HG03196 (cell line): ENCODE data around the gene TMEM18.

Experiments
- ATAC-seq: cut with Tn5 transposase; IDR thresholded peaks from one replicate; pipeline ENCODE4 v1.9.1; 2021; ENCODE audit not compliant: unreplicated experiment

Gene TMEM18

DNA sequence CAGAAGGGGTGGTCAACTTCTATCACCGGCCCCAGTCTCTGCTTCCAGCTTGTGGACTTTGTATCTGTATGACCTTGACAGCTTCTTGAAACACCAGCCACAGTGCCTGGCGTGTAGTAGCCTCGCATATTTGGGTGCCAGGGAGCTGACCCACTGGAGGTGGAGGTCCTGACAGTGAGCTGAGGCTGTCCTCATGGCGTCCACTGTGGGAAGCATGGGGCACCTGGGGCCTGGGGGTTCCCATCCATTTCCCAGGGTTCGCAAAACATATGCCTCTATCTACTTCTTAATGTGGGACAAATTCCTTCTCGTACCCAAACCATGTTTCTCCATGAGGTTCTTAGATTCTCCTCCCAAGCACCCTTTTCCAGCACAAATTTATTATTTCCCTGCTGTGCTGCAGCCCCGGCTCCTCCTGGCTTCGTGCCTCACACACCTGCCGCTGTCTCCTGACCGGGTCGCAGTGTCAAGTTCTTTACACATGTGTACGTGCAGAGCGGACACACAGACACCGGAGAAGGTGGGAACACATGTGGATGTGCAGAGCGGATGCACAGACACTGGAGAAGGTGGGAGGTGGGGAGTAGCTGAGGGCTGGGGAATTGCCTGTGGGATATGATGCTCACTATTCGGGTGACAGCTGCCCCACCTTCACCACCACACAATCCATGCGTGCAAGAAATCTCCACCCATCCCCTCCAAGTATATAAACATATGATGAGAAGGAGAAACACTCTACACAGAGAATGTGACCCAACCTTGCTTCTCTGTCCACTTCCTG, 23.4 kb downstream of the TMEM18 start:
- no peak for ATAC-seq

- ATAC-seq = no peak
These were observed 24.2 kb downstream of the TMEM18 start for GRCh38 chr2:652881-653480.

DNA sequence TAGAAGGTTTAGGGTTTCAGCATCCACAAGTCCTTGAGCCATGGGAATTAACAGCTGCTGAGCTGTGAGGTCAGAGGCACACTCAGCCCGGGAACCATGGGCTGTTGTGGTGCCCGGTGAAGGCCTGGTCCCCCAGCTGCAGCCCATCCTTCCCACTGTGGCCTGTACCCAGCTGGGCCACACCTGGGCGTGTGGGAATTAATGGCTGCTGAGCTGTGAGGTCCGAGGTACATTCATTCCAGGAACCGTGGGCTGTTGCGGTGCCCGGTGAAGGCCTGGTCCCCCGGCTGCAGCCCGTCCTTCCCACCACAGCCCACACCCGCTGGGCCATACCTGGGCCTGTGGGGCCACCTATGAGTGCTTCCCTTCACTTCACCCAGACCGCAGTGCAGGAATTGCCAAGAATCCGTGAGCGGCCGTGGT, 25.2 kb downstream of the TMEM18 start:
- no peak for ATAC-seq

GRCh38 chr2:650343-651310, 26.6 kb downstream of the TMEM18 start:
- no peak for ATAC-seq

DNA sequence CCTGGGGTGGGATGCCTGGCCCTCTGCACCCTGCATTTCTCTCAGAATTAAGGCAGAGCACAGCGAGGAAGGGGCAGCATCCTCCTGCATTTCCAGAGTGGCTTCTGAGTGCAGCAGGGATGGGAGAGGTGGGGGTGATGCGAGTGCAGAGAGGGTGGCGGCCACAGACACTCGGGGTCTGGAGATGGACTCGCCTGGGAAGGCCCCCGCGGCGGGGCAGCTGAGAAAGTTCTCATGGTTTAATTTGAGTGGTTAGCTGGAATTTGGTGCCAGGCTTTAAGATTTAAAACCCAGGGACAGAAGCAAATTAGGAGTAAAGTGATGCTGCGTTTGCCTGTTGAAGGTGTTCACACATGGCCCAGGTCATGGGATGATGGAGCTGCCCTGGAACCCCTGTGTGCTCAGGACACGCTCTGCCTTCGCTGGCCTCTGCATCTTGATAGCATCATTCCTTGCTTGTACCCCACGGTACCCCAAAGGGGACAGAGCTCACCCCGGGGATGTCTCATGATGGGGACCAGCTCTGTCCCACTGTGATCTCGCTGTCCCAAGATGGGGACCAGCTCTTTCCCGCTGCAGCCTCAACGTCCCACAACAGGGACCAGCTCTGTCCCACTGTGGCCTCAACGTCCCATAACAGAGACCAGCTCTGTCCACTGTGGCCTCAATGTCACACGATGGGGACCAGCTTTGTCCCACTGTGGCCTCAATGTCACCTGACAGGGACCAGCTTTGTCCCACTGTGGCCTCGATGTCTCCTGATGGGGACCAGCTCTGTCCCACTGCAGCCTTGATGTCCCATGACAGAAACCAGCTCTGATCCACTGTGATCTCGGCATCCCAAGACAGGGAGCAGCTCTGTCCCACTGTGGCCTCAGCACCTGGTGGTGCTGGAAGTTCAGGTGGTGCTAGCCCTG, 27.5 kb downstream of the TMEM18 start:
- no peak for ATAC-seq

- no peak for ATAC-seq
These were observed 28.5 kb downstream of the TMEM18 start for GRCh38 chr2:648476-649424.

GRCh38 chr2:647691-648231, 29.4 kb downstream of the TMEM18 start:
- ATAC-seq = no peak

GRCh38 chr2:647003-647560, 30.1 kb downstream of the TMEM18 start:
- no peak for ATAC-seq

- ATAC-seq = no peak
These were observed 32.3 kb downstream of the TMEM18 start for GRCh38 chr2:644871-645270.

GRCh38 chr2:643761-644160, 33.4 kb downstream of the TMEM18 start:
- ATAC-seq = no peak

- ATAC-seq = no peak
These were observed 33.9 kb downstream of the TMEM18 start for GRCh38 chr2:643334-643733.

DNA sequence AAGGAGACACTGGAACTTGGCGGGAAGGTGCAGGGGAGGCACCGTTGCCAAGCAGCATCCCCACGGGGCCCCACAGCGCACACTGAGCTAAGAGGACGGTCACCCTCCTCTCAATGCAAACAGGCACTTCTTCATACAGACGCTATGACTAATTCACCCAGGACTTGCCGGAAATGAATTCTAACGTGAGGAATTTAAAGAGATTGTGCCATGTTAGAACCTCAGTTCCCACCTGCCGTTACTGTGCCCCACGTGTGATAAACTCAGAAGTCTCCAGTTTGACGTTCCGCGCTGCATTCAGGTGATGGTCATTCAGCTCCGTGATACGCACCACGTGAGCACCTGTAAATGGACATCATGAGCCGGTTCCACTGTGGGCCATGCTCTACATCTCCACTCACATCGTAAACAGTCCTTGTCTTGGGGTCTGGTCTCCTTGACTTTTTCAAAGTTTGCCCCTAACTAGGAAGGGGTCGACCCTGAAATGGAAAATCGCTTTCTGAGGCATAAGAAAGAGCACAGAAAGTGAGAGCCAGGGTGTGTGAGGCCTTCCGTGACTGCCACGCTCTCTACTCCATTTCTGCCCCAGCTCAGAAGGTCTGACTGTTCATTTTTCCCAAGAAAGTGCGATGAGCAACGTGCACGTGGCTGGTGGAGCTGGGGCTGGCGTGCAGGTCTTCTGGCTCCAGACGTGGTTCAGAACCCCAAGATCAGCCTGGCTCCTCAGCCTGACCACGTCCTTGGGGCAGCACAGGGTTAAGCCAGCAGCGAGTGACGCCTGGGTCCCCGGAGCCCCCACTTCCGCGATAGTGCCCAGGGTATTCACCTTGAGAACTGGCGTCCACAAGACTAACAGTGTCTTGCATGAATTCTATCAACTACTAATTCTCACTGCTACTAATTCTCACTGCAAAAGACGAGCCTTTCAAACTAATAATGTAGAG, 35.1 kb downstream of the TMEM18 start:
- no peak for ATAC-seq

GRCh38 chr2:641164-641871, 35.9 kb downstream of the TMEM18 start:
- no peak for ATAC-seq

DNA sequence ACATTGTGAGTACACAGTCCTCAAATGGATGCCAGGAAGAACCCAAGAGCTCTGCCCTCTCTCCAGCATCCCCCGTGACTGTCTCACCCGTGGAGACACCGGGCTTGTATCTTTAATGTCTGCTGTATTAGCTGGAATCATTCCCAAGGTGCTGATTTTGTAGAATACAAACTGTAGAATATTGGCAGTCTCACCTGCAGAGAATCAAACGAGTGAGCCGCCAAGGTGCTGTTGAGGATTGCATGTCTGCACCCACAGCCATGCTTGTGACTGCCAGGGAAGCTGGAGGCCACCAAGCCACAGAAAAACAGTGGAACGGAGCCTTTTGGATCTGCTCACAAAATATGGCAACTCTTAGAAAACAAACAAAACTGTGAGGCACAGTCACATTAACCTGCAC, 37.5 kb downstream of the TMEM18 start:
- no peak for ATAC-seq

GRCh38 chr2:637804-638203, 39.4 kb downstream of the TMEM18 start:
- ATAC-seq = no peak

DNA sequence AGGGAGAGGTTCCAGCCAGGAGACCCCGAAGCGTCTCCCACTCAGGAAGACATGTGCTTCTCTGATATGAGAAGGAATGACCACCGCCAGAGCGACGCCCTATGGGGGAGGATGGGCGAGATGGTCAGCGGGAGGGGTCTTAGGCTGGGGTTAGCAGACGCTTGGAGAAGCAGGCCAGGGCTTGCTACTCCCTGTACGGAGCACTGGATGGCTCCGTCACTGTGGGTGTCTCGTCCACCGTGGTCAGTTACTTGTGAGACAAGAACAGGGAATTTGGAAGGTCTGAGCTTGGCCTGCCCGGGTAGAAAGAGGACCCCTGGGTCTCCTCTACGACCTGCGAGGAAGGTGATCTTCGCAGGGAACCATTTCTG, 39.8 kb downstream of the TMEM18 start:
- no peak for ATAC-seq
